SK-MEL-5 (cell line): Measurements from ENCODE around the gene SPAG9. TPM values are rescaled to one million over a fixed set of nuclear protein-coding genes. Genes with fewer than 3 reads are reported as not detected.

Experiments
- DNase-seq: peaks from one replicate; pipeline ENCODE4 v3.0.0-alpha.2; 2016; ENCODE audit warnings: low read depth, low spot score
- in situ Hi-C: cut with HindIII; loops from 2 replicates; pipeline ENCODE4 v1.10.0; 2016; ENCODE audit warnings: low sequenced_read_pairs, high pct_unique_total_duplicates, low pct_unique_long_range_greater_than_20kb
- total RNA-seq: library from RNA; depleted of rRNA; stranded (reverse); fragments of >200 nt; shearing (Covaris generic); gene quantifications from 2 replicates; pipeline ENCODE4 v1.2.3, GENCODE V29; 2014

SPAG9 gene
- total RNA-seq, 1 experiment from 2014 or later: 103 TPM

- no peak for DNase-seq
- in situ Hi-C loops: no loop called here
Measured at GRCh38 chr17:50953831-50954601, 166.7 kb downstream of the SPAG9 start.

DNA sequence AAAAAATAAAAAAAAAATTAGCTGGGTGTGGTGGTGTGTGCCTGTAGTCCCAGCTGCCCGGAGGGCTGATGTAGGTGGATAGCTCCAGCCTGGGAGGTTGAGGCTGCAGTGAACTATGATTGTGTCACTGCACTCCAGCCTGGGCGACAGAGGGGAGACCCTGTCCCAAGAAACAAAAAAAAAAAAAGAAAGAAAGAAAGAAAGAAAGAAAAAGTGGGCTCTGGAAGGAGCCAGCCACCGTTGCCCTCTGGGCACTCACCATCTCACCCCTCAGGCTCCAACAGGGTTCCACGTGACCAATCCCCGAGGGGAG is 167.2 kb downstream of the SPAG9 start:
- no peak for DNase-seq
- in situ Hi-C loops: no loop called here

GRCh38 chr17:50952889-50953288 is 167.8 kb downstream of the SPAG9 start:
- in situ Hi-C loops: no loop called here
- no peak for DNase-seq

GRCh38 chr17:50952013-50952412 is 168.7 kb downstream of the SPAG9 start:
- peak; percentile 46 for DNase-seq
- in situ Hi-C loops: no loop called here

DNA sequence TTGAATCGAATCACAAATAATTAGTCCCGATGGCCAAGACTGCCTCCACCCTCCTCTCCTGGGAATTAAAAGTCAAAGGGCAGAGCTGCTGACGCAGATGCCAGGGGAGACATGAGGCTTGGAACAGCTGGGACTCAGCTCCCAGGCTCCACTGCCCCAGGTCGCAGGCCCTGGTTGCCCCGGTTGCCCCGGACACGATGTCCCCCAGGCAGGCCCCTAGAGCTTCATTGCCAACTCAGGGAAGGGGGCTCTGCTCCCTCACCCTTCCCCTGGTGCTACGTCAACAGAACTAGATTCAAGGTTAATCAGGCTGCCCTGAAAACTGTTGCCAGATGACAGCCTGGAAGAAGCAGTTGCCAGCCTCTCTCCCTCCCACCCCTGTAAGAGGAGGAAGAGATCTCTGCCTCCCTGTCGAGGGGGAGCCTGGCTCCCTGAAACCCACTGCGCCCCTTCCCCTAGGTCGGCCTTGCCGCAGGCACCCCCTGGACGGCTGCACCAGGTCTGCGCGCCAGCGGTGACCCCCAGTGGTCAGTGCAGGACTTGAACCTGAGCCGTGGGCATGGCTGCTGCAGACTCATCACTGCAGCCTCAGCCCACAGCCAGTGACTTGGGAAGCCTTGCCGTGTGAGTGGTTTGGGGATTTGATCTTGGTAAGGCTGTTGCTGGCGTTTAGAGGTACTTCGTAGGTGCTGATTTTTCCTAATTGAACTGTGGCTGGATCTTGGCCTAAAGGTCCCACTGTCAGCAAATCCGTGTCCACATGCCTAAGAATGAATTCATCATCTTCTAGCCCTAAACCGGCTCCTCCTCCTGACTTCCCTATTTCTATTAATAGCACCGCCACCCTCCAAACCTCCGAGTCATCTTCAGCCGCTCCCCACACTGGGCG is 170.4 kb downstream of the SPAG9 start:
- in situ Hi-C loops: no loop called here

DNA sequence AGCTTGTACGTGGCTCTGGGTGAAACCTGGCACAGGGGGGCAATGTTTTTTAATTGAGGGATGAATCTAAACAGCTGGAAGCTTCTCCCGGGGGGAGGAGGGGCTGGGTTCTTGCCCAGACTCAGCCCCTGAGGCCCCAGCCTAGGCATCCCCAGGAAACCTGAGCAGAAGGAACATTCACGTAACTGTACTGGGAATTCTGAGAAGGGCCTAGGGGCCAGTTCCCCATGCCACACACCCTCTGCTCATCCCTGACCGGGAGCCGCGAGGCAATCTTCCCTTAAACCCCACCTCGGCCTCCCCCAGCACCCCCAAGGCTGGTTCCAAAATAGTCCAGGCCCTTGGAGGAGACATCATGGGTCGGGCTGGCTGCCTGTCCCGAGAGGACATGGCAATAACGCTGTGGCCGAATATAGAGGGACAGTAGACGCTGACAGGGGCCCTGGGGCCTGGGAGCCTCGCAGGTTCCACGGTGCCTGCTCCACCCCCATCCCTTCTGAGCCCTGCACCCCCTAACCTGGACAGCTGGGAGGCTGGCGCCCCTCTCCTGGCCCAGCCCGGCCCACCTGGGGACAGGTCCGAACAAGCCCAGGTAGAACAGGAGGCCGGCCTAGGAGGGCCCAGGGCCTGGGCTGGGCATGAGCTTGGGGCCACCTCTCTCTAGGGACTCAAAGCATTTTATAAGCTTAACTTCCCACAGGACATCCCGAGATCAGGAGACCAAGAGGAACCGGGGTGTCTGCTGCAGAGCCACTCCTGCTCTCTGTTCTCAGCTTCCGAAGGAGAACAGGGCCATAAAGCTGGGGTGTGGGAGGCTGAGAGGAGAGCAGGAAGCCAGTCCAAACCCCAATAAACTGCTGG is 171.3 kb downstream of the SPAG9 start:
- no peak for DNase-seq
- in situ Hi-C loops: no loop called here

More for the DNA sequence above, 170.4 kb downstream of the SPAG9 start:
- peak; percentile 76 for DNase-seq

DNA sequence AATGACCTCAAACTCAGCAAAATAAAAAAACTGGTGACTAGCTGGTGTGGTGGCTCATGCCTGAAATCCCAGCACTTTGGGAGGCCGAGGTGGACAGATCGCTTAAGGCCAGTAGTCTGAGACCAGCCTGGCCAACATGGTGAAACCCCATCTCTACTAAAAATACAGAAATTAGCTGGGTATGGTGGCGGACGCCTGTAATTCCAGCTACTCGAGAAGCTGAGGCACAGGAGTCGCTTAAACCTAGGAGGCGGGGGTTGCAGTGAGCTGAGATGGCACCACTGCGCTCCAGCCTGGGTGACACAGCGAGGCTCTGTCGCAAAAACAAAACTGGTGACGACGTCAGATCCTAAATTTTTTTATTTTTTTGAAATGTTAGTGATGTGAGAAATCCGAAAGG is 172.0 kb downstream of the SPAG9 start:
- in situ Hi-C loops: no loop called here
- no peak for DNase-seq

GRCh38 chr17:50947782-50948543 is 172.7 kb downstream of the SPAG9 start:
- DNase-seq: no peak
- in situ Hi-C loops: no loop called here

DNA sequence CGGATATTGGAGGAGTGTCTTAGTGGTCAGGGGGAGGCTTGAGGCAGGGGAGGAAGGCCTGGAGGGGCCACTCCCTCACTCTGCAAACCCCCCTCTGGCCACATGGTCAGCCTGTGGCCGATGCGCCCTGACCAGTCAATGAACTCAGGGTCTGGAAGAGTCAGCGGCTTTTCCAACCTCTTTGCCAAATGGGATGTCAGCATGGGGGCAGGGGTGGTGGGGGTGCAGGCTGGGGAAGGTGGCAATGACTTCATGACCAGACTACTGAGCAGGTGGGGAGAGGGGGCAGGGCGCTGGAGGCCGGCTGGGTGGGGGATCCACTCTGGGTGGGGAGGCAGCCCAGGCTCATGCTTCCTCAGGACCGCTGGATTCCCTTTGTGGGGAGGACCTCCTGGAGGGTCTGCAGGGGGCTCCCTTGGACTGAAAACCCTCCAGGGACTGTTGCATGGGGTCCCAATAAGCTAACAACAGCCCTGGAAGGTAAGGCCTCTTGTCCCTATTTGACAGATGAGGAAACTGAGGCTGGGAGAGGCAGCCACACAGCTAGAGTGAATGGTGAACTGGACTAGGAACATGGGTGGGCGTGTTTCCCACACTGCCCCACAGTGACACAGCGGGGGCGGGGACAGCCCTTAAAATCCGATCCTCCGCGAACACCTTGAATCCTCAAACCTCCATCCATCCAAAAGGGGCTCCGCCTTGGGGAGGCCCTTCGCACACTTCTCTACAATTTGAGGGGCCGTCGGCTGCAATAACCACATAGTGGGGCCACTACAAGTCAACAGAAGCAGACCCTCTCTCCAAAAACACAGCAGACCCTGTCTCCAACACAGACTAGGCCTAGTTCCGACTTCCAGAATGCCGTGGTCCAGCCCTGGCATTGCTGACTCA is 173.5 kb downstream of the SPAG9 start:
- in situ Hi-C loops: no loop called here
- no peak for DNase-seq

GRCh38 chr17:50946223-50946890 is 174.3 kb downstream of the SPAG9 start:
- DNase-seq: no peak
- in situ Hi-C loops: no loop called here

DNA sequence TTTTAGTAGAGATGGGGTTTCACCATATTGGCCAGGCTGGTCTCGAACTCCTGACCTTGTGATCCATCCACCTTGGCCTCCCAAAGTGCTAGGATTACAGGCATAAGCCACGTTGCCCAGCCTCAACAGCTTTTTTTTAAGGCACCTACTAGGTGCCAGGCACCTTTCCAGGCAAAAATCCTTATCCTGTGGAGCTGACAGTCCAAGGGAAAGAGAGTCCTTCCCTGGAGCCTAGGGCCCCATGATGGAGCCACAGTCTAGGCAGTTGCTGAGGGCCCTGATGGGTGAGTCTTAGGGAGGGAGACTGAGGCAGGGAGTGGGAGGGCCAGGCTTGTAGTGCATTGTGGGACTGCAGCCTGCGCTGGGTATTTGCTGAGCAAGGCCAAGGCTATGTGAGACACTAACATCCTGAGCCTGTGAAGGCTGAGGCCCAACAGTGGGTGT is 174.9 kb downstream of the SPAG9 start:
- DNase-seq: no peak
- in situ Hi-C loops: no loop called here

GRCh38 chr17:50944902-50945720 is 175.6 kb downstream of the SPAG9 start:
- no peak for DNase-seq
- in situ Hi-C loops: no loop called here

DNA sequence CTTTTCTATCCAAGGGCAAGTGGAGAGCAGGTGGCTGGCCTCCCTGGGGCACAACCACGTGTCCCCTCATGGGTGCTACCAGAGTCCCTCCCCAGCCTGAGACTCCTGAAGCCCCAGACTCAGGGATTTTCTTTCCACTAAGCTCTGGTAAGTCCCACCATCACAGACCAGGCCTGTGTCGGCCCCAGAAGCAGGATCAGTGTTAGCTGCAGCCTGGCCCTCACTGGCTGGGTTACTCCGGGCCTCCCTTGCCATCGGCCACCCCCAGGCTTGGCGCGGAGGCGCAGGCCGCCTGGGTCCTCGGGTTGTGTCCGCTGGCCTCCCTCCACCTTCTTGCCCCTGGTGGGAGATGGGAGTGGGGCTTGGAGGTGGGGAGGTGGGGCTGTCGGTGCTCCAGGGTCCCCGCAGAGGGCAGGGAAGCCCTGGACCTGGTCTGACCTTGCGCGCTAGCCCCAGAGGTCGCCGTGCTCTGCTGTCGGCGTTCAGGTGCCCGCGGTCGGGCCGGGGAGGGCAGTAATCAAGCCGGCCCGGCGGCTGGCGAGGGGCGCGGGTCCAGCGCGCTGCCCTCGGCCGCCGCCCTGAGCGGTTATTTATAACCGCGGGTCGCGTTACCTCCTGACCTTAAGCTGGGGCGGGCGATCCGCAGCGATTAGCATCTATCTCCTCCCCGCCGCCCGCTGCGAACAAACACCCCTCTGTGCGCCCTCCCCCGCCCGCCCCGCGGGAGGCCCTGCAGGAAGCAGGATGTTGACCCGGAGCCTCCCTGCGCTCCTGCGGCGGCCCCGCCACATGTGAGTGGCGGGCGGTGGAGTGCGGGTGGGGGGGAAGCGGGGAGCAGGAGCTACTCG is 176.4 kb downstream of the SPAG9 start:
- peak; percentile 95 for DNase-seq
- in situ Hi-C loops: no loop called here

GRCh38 chr17:50943575-50943933 is 177.1 kb downstream of the SPAG9 start:
- in situ Hi-C loops: no loop called here
- DNase-seq: peak; percentile 22
